HG02763 (cell line): ENCODE data around the gene ASCL2.

Experiments used
- ATAC-seq: cut with Tn5 transposase; IDR thresholded peaks from one replicate; pipeline ENCODE4 v1.9.1; 2021; ENCODE audit warnings: mild to moderate bottlenecking, moderate library complexity; ENCODE audit not compliant: unreplicated experiment

The ASCL2 gene

DNA sequence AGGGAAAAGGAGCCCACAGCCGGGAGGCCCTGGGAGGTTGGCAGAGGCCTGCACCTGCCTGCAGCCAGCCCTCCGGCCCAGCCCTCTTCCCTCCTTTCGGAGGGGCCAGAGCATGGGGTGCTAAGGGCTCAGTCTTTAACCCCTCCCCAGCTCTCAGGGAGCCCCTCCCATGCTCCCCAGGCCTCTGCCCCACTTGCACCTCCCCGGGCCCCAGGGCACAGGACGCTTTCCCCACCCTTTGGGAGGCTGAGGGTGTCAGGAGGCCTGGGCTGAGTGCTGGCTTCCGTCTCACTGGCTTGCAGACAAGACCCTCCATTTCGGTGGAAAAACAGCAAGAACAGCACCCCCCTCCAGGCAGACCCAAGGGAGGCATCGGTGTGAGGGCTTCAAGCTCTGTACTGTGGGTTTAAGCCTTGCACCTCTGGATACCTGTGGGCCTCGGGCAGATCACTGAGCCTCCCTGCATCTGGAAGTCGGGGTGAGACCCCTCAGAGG is 7.3 kb downstream of the ASCL2 start:
- ATAC-seq = no peak

DNA sequence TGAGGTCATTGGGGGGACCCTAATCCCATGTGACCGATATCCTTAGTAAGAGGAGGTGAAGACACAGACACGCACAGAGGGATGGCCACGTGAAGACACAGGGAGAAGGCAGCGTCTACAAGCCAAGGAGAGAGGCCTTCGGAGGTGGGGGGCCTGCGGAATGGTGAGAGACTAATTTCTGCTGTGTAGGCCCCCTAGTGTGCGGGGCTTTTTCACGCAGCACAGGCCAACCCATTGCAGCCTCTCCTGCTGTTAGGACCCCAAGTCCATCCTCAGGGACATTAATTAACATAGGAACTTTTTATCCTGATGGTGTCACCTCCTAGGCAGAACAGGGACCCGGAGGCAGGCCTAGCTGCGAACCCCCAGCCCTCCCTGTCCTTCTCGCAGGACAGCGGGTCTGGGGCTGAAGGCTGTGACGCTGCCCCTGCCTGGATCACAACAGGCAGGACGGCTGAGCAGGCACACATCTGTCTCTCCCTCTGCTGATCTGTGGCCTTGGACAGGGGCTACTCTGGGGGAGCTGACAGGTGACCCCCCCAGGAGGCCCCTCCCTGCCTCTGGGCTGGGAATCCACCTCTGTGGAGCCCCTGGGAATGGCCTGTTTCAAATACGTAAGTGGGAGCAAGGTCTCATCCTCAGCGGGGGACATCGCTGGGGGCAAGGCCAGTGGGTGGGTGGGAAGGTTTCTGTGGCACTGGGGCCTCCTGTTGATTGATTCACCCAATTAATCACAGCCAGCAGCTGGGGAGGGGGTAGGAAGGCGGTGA is 7.9 kb downstream of the ASCL2 start:
- ATAC-seq = no peak

DNA sequence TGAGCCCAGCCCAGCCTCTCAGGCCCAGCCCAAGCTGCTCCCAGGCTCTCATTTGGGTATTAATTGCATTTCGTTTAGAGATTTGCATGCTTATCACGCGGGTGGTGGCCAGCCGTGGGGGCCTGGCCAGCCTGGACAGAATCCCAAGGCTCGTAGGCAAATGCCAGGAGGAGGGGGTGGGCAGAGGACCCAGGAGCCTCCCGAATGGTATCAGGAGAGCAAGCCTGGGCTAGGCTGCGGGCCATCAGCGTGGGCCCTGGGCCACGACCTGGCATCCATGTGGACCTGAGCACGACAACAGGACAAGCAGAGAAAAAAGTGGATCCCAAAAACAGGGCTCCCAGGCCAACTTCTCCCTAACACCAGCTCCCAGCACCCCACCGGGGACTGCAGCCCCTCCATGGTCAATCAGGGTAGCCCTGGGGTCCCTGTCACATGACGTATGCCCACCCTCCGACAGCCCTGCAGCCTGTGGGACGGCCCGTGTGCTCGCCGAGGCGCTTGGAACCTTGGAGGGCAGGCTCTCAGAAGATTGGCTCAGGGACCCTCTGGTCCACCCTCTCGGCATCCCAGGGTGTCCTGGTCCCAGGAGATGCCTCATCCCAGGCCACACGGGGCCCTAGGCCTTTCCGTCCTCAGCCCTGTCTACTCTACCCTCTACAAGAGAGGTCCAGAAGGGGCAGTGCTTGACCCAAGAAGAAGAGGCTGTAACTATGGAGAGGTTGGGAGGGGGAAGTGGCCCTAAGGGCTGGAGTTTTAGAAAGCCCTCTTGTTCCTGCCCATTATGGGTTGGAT is 8.8 kb downstream of the ASCL2 start:
- ATAC-seq = no peak

DNA sequence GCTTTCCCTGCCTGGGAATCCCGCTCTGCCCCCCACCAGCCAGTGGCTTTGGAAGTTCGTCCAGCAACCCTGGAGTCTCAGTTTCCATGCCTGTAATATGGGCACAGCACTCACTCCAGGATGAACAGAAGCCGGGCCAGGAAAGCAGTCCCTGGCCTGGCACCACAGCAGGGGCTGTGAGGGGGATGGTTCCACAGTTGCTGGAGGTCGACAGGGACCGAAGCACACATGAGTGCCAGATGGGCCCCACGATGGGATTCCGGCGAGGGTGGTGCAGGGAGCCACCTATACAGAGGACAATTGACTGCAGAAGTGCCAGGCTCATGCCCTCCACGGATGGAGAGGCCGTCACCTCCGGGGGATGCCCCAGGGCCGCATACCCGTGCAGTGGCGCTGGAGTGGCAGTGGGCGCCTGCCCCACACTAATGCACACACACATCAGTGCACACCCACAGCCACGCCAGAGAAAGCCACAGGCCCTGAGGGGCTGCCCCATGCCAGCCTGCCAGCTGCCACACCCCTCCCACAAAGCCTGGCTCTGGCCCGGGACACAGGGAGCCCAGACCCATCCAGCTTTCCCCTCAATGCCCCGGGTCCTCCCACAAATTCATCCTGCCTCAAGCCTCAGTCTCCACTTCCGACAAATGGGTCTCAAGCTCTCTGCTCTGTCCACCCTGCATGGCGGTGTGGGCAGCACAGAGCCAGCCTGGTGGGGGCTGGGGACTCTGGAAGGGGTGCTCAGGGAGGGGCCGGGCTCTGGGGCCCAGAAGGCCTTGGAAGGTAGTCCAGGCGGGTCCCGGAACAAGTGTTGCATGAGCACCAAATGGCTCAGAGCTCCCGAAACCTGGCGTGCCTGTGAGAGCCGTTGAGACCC is 9.7 kb downstream of the ASCL2 start:
- ATAC-seq = no peak

DNA sequence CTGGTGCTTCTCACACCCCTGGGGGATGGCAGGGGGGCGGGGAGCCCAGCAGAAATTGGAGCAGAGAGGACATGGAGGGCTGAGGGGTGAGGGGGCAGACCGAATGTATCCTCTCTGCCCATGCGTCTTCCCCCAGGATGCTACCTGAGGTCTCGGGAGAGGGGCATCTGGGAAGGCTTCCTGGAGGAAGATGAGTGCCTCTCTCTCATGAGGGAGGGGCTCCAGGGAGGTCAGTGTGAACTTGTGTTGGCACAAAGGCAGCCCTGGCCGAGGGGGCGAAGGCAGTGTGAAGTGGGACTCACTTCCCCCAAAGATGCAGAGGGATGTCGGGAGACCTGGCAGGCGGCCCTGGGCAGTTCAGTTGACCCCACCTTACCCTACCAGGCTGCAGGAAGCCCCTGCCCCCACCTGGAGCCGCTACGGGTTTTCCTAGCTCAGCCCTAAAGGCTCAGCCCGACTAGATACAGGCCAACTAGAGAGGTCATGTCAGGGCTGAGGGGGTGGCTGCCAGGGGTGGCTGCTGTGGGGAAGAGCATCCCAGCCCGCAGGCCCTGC is 10.4 kb downstream of the ASCL2 start:
- no peak for ATAC-seq

DNA sequence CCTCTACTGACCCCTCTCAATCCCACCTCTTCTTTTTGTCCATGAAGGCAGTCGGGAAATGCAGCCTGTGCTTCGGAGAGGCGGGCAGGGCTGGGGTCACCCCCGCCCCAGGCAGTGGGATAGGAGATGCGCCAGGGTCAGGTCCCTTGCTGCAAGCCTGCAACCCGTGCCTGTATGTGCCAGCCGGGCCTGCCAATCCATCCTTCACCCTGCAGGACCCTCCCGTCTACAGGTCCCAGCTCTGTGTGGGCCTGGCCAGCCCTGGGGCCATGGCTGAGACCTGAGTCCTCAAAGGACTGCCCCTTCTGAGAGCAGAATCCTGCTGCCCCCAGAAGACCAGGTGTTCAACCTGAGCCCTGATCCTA is 10.9 kb downstream of the ASCL2 start:
- ATAC-seq = no peak

DNA sequence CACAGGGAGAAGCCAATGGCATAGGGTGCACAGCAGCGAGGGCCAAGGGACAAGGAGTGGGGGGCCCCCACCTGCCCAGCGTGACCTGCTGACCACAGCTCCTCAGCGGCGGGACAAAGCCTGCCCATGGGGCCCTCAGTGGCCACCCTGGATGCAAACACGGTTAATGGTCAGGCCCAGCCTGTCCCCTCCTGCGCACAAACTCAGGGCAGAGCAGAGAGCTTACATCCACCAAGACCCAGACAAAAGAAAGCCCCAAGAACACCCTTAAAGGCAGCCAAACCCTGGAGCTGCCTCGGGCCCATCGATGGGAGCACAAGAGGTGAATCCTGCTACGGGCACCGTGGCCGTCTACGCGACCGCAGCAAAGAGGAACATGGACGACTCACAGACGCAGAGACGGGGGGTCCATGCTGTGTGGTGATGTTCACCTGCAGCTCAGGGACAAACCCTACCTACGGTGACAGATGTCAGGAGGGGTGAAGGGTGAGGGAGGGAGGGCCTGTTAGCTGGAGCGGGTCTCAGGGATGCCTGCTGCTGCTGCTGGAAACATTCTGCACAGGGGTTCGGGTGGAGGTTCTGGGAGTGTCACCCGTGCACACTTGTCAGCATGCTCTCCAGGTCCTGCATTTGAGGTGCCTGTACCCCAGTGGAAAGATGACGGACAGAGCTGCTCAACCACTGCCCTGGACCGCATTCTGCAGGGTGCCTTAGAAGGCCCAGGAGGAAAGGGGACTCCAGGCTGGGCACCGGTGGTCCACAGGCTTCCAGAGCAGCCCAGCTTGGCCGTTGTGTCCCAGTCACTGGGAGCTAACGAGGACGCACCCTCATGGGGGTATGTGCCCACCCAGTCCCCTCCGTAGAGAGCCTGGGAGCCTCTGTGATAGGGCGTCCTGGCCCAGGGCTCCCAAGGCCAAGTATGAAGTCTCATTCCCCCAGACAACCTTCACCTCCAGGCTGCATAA is 11.6 kb downstream of the ASCL2 start:
- no peak for ATAC-seq

DNA sequence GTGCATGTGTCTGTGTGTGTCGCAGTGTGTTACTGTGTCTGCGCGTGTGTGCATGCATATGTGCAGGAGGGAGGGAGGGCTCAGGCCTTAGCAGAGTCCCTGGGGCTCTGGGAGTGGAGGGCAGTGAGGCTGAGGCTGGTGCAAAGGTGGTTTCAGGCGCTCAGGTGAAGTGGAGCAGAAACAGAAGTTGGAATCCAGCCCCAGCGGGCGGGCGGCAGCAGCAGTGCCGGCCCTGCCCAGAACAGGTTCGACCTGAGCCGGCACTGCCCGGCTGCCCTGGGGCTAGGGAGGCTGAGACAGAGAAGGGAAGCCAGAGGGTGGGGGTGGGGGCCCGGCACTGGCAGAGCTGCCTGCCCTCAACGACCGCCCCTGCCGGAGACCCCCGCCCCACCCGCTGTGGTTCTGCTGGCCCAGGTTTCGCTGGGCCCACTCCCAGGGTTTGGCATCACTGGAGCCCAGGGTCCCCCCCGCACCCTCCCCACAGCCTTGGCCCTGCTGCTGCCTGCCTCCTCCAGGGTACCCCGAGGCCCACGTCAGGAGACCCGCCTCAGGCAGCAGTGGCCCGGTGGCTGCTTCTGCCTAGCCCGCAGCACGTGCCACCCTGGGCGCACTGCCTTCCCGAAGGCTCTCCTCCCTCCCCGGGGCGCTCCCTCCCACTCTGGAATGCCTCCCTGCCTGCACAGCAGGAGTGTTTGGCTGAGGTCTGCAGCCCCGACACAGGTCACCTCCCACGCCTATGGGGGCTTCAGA is 13.3 kb downstream of the ASCL2 start:
- ATAC-seq = no peak

DNA sequence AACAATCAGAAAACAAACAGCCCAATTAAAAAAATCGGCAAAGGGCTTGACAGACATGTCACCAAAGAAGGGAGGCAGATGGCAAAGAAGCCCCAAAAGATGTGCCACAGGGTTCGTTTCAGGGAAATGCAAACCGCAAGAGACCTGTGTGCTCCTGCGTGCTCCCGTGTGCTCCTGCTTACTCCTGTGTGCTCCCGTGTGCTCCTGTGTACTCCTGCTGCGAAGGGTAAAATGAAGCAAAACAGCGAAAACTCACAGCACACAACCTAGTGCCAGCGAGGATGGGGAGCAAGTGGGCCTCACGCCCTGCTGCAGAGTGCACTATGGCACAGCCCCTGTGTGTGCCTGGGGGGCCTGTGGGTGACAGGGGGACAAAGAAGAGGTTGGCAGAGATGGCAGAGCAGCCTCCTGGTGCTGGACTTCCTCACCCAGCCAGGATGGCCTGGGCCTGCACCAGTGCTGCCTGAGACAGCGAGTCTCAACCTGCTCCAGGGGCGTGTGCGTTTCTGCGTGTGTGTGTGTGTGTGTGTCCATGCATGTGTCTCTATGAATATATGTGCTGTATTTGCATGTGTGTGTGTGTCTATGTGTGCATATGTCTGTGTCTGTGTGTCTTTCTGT is 14.0 kb downstream of the ASCL2 start:
- no peak for ATAC-seq

DNA sequence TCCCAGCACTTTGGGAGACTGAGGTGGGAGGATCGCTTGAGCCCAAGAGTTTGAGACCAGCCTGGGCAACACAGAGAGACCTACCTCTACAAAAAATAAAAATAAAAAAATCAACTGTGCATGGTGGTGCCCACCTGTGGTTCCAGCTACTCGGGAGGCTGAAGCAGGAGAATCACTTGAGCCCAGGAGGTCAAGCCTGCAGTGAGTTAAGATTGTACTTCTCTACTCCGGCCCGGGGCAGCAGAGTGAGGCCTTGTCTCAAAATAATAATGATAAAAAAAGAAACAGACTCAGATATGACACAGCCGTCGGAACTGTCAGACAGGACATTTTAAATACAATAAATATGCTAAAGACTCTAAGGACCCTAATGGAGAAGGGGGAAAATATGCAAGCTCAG is 18.4 kb downstream of the ASCL2 start:
- no peak for ATAC-seq

DNA sequence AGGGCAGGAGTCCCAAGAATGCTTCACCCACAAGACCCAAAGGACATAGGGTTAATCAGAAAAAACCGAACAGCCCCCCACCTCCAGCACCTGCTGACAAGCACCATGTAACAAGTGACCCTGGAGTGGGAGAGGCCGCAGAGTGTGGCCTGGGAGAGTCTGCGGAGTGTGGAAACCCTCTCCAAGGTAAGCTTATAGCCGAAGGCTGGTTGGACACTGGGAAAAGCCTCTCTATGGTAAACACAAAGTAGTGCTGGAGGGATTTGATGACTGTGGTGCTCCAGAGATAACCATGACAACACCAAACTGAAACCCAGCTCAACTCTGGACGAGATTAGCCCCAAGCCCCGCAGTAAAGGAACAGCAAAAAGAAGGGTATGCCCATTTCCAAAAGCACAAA is 19.2 kb downstream of the ASCL2 start:
- ATAC-seq = no peak

DNA sequence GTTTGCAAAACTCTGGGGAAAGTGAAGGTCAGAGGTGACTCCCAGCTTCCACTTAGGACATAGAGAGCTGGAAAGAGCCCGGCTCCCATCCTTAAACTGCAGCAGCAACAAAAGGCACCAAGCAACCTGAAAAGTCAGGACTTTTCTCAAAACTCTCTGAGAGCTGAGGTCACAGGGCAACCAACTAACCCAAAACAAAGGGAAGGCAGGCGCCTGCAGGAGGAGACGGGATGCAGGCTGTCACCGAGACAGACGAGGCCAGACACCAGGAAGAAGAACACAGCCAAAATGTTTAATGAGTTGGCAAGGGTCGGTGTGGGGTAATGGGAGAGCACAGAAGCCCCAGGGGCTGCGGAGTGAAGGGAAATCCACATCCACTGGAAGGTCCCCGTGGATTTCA is 19.9 kb downstream of the ASCL2 start:
- no peak for ATAC-seq

DNA sequence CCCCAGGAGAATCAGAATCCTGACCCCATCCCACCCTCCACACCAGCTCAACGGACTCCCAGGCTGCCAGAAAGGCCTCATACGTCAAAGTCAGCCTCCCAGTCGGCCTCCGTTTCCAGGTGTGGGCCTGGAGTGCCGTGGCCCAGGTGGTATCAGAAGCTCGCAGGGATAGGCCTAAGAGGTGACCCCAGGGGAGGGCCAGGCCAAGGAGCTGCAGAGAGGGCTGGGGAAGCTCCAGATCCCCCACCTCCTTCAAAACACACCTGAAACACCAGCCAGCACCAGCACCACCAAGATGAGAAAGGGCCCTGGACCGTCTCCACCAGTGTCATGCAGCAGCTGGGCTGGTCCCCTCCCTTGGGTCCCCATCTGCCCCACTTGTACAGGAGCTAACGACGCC is 20.3 kb downstream of the ASCL2 start:
- ATAC-seq = no peak

DNA sequence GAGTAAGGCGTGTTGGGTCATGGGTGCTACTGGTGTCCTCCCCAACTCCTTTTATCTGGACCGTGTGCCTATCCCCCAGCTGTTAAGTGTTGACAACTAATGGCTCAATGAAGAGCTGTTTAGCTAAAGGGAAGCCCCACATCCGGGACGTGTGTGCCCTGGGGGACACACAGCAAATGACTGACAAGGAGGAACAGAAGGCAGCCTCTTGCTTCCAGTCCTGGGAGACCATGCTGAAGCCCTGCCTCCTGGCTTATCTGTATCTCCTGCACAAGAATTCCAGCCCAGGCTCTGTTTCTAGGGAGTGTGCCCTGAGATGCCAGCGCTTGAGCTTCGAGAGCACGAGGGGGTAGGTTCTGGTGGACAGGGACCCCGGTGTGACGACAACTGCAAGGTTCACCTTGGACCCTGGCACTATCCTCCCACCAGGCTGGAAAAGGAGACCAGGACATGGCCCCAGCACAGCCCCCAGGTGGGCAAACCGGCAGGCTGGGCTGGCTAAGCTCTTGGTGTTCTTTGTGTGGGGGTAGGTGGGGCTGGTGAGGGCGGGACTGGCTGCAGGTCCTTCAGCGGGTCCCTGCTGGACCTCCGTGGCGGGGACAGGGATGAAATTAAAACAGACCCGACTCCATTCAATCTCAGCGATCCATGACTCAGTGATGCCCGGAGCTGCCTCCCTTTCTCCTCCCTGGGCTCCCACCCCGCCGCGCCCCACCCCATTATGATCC is 21.0 kb downstream of the ASCL2 start:
- ATAC-seq = no peak

DNA sequence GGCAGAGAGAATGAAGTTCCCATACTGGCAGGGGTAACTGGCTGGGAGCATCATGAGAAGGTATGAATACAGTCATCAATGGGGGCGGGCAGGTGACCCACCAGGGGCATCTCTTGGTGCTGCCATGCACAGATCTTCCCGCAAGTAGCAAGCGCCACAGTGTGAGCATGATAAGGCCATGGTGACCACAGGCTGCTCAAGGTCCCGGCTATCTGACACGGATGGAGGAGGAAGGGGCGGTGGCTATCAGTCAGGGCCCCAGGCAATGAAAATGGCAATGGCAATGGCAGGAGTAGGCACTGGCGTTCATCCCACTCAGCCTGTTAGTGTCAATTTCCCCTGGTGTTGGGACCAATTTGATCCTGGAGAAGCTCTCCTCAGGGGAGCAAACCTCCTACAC is 21.6 kb downstream of the ASCL2 start:
- no peak for ATAC-seq

DNA sequence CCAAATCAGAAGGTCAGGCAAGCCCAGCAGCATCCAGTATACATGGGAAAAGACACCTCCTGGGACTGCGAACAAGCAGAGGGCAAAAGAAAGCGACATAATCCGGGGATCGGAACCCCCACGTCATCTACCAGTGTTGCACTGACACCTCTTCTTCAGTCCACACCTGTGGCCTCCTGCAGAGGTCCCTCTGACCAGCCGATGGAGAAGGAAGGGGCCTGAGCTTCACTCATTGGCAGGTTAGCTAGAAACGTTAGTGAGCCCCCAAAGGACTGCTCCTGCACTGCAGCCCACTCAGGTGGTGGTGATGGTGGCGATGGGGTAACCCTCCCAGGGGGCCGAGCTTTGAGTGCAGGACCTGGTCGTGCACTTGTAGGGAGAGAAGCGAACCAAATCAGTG is 22.1 kb downstream of the ASCL2 start:
- ATAC-seq = no peak

DNA sequence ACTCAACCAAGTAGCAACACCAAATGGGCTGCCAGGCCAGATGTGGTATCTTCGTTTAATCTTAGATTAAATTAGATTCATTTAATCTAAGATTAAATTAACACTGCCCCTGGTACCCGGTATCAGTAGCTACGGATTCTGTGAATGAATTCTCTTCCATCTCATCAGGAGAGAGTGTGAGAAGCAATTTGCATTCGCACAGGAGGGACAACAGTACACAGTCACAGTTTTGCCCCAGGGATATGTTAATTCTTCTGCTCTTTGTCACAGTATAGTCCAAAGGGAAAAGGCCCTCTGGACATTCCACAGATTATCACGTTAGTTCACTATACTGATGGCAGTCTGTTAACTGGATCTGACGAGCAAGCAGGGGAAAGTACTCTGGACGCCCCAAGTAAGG is 22.9 kb downstream of the ASCL2 start:
- no peak for ATAC-seq

DNA sequence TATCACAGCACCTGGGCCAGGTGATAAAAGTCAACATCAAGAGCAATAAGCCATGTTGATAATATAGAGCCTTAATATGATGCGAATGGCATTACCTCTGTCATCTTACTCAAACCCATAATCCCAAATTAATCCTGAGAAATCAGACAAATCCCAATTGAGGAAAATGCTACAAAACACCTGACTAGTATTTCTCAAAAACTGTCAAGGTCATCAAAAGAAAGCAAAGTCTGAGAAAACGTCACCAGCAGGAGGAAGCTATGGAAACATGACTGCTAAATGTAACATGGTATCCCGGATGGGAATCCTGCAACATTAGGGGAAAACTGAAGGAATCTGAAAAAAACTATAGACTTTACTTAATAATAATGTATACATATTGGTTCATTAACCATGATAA is 29.6 kb downstream of the ASCL2 start:
- no peak for ATAC-seq
